Measurements from ENCODE around the gene LOC128125822.
"Not testable (repeated sequence)": the region's sequence is repeated elsewhere in the genome, so short reads cannot be mapped to it uniquely, and the experiment has no call there.

Gene LOC128125822

GRCh38 chr6:63572044-63572746 lies at the start of gene LOC128125822, which contains the start of gene PTP4A1:
TSS of gene LOC128125822 (plus strand) at chr6:63572480.
TSS of gene PTP4A1 (plus strand) at chr6:63572480. CDS start at chr6:63576881, 4,401 bp downstream.
- peak; percentile 98 for DNase-seq (ENCODE audit: low spot score)

DNA sequence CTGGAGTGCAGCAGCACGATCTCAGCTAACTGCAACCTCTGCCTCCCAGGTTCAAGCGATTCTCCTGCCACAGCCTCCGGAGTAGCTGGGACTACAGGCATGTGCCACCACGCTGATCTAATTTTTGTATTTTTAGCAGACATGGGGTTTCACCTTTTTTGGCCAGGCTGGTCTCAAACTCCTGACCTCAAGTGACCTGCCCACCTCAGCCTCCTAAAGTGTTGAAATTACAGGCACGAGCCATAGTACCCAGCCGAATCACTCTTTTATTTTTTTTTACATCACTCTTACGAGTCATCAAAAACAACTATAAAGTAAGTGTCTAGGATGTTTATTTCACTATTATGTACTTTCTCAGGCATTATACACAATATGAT lies 49.4 kb upstream of the LOC128125822 start:
- DNase-seq (ENCODE audit: low spot score) = not testable (repeated sequence)

- DNase-seq (ENCODE audit: low spot score) = no peak
Observed at GRCh38 chr6:63523630-63524029, 48.6 kb upstream of the LOC128125822 start.

GRCh38 chr6:63525186-63525878 lies 46.9 kb upstream of the LOC128125822 start:
- no peak for DNase-seq (ENCODE audit: low spot score)

DNA sequence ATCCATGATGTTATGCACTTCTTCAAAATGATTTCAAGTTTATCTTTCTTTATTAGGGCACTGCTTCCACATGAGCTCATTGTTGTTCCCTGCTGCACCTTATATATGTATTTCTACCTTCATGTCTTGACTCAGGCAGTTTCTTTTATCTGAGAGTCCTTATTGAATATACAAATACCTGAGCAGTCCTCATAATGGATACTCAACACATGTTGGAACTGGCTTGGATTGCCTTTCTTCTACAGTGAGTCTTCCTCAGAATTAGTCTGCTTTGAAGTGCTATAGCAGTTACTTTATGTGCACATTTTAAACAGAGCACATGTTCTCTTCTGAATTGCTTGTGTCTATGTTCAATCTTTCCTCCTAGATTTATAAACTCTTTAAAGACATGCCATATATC lies 45.3 kb upstream of the LOC128125822 start:
- no peak for DNase-seq (ENCODE audit: low spot score)

GRCh38 chr6:63527658-63528514 lies 44.4 kb upstream of the LOC128125822 start:
- DNase-seq (ENCODE audit: low spot score) = peak; percentile 58

DNA sequence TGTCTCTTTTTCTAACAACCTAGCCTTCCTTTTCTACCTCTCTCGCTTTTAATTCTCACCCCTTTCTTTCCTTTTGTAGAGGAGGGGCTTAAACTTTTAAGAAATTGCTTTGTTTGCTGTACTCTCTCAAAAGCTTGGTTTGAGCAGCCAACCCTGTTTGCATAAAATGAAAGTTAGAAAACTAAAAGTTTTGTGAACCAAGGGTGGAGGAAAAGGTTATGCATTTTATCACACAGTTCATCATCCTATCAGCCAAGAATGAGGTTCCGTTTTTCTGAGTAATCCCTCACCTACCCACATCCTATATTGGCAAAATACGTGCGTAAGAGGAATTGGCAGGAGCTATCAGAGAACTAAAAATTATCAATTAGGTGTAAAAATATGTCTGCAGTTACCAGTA lies 42.8 kb upstream of the LOC128125822 start:
- DNase-seq (ENCODE audit: low spot score) = no peak

- DNase-seq (ENCODE audit: low spot score) = no peak
Observed at GRCh38 chr6:63530182-63530581, 42.1 kb upstream of the LOC128125822 start.

- DNase-seq (ENCODE audit: low spot score) = no peak
Observed at GRCh38 chr6:63530991-63531390, 41.3 kb upstream of the LOC128125822 start.

- DNase-seq (ENCODE audit: low spot score) = no peak
Observed at GRCh38 chr6:63533026-63533425, 39.3 kb upstream of the LOC128125822 start.

DNA sequence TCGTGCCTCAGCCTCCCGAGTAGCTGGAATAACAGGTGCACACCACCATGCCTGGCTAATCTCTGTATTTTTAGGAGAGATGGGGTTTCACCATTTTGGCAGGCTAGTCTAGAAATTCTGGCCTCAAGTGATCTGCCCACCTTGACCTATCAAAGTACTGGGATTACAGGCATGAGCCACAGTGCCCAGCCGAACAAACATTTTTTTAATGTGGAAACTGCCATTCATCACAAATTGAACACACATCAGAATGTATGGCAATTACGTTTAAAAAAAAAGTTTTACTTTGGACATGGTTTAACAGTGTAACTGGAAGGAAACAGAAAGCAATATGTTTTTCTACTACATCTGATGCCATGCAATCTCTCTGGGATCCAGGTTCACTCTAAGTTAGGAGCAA lies 38.3 kb upstream of the LOC128125822 start:
- DNase-seq (ENCODE audit: low spot score) = no peak

DNA sequence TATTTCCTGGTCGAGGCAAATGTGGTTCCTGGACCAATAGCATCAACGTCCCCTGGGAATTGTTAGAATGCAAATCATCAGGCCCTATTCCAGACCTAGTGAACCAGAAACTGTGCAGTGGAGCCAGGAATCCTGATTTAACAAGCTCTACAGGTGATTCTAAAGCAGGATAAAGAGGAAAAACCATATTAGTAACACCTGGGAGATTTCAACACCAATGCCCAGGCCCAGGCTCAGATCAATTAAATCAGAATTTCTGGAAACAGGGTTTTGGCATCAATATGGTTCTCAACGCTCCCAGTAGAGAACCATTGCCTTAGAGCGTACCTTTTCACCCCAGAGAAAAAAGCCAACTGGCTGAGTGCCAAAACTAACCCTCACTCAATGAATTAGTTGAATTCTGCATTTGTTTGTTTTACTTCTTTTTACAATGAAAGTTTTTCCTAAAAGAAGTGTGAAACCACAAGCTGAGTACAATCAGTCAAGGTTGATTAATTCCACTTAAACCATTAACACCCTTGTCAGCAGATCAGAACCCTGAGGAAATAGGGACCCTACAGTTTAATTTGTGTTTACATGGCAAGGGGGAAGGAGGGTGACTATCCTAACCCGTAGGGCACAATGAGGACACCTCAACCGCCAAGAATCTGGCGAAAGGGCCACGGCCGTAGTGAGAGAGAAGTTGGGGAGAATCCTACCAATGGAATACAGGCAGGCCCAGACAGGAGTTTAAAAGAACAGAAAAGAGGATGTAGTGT lies 34.9 kb upstream of the LOC128125822 start:
- no peak for DNase-seq (ENCODE audit: low spot score)

GRCh38 chr6:63537959-63538300 lies 34.4 kb upstream of the LOC128125822 start:
- DNase-seq (ENCODE audit: low spot score) = no peak

- DNase-seq (ENCODE audit: low spot score) = no peak
Observed at GRCh38 chr6:63538550-63538949, 33.7 kb upstream of the LOC128125822 start.

DNA sequence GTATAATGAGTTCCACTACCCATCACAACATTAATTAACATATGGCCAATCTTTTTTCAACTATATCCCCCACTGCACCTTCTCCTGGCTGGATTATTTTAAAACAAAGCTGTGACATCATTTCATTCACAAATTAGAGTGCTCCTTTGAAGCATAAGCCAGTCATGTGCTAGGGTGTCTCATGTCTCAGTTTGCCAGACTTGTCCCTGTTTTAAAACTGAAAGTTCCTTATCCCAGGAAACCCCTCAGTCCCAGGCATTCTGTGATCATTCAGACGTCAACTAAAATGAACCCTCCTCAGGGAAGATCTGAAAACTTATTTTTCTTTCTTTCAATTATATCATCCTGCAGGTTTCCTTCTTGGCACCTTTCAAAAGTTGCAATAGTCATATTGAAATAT lies 29.3 kb upstream of the LOC128125822 start:
- no peak for DNase-seq (ENCODE audit: low spot score)

DNA sequence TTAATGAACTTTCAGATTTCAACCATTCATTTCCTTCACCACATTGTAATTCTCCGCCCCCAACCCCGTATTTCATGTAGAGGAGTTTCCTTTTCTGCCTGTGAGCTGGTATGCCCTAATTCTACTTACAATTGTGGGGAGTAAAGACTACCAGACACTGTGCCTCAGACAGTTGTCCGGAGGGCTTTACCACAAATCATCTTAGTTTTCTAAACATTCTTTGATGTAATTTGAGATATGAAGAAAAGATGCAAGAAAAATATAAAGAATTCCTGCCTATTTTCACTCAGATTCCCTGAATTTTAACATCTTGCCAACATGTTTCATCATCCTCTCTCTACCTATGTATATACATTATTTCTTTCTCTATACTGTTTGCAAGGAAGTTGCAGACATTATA lies 28.3 kb upstream of the LOC128125822 start:
- no peak for DNase-seq (ENCODE audit: low spot score)

GRCh38 chr6:63546236-63546635 lies 26.0 kb upstream of the LOC128125822 start:
- DNase-seq (ENCODE audit: low spot score) = no peak

GRCh38 chr6:63546697-63547096 lies 25.6 kb upstream of the LOC128125822 start:
- no peak for DNase-seq (ENCODE audit: low spot score)

DNA sequence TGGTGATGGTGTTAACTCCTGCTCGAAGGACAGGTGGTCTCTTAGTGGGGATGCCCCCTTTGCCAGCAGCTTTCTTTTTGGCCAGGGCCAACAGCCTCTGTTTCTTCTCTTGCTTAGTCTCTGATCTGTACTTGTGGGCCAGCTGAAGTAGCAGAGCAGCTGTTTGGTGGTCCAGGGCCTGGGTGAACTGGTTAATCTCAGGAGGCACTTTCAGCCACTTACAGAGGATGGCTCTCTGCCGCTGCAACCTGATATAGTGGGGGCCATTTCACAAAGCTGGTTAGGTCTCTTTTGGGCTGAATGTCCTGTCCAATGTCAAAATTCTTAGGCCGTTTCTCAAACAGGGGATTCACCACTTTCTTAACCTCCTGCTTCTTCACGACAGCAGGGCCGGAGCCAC lies 23.2 kb upstream of the LOC128125822 start:
- no peak for DNase-seq (ENCODE audit: low spot score)

- DNase-seq (ENCODE audit: low spot score) = no peak
Observed at GRCh38 chr6:63553208-63553607, 19.1 kb upstream of the LOC128125822 start.

DNA sequence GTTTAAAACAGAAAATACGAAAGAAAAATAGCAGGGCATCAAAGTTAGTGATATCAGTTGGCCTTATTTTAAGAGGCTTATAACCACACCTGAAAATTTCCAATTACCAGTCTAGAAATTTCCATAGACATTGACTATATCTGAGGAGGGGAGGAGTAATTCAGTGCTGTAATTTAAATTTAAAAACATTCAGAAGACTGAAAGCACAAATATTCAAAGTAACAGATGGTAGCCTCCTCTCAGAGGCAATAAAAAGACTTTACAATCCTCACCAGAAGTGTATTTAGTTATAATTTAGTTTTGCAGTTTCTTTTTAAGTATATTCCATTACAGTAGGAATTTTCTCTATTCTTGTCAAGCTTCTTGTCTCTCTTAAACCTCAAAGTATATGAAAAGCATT lies 18.4 kb upstream of the LOC128125822 start:
- no peak for DNase-seq (ENCODE audit: low spot score)

GRCh38 chr6:63554782-63555181 lies 17.5 kb upstream of the LOC128125822 start:
- no peak for DNase-seq (ENCODE audit: low spot score)

All from ureter (tissue), 1 donor.